ENCODE data around the gene IL3. TPM values are rescaled to one million over a fixed set of nuclear protein-coding genes. Genes with fewer than 3 reads are reported as not detected.

Gene IL3
- total RNA-seq, 1 experiment from 2014 or later, result not detected

- Histone ChIP-seq H3K36me3 (no peaks in the 10 kb centered on the region), H3K27ac (no peak overlapping the region), H3K4me3 (no peak overlapping the region), H3K9me3 (replicated peaks) (peaks cover 3% of the 10 kb centered on the region; the same call in 1 of the 2 replicates), H3K27me3 (replicated peaks) (peaks cover 15% of the 10 kb centered on the region; the same call in 1 of the 2 replicates), H3K4me1 (replicated peaks) (no peaks in the 10 kb centered on the region)
- DNase-seq (ENCODE audit: low read depth in 1 of 2, low spot score in 2 of 2), result no peak
Observed at GRCh38 chr5:132037353-132037752, 23.1 kb upstream of the IL3 start.

DNA sequence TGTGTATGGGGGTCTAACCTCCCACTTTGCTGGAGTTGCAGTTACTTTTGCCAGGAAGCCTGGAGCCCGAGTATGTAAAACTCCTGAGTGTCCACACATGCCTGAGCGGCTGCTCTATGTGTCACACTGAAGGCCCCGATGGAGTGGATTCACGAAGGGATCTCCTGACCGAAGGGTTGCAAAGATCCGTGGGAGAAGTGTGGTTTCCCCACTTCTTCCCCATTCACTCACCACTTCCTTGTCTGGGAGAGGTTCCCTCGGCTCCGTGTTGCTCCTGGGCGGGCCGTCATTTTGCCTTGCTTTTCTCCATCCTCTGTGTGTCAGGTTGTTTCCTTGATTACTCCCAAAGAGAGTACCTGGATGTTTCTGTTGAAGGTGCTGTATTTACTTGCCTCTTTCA, 16.2 kb upstream of the IL3 start:
- no peaks in the 10 kb centered on the region for H3K4me1 ChIP-seq (replicated peaks)
- H3K9me3 ChIP-seq (replicated peaks), result no peaks in the 10 kb centered on the region
- DNase-seq (ENCODE audit: low read depth in 1 of 2, low spot score in 2 of 2), result peak in 1 of 2 experiments; percentile 38
- H3K36me3 ChIP-seq, result no peaks in the 10 kb centered on the region
- no peak overlapping the region for H3K4me3 ChIP-seq
- peaks cover 5% of the 10 kb centered on the region; the same call in 1 of the 2 replicates for H3K27me3 ChIP-seq (replicated peaks)
- H3K27ac ChIP-seq, result no peak overlapping the region

GRCh38 chr5:132046880-132047299, 13.6 kb upstream of the IL3 start:
- H3K36me3 ChIP-seq, result no peaks in the 10 kb centered on the region
- H3K27me3 ChIP-seq (replicated peaks), result peaks cover 5% of the 10 kb centered on the region; the same call in 1 of the 2 replicates
- no peaks in the 10 kb centered on the region for H3K4me1 ChIP-seq (replicated peaks)
- H3K9me3 ChIP-seq (replicated peaks), result no peaks in the 10 kb centered on the region
- H3K4me3 ChIP-seq, result no peak overlapping the region
- DNase-seq (ENCODE audit: low read depth in 1 of 2, low spot score in 2 of 2), result peak in 1 of 2 experiments; percentile 39
- H3K27ac ChIP-seq, result no peak overlapping the region

DNA sequence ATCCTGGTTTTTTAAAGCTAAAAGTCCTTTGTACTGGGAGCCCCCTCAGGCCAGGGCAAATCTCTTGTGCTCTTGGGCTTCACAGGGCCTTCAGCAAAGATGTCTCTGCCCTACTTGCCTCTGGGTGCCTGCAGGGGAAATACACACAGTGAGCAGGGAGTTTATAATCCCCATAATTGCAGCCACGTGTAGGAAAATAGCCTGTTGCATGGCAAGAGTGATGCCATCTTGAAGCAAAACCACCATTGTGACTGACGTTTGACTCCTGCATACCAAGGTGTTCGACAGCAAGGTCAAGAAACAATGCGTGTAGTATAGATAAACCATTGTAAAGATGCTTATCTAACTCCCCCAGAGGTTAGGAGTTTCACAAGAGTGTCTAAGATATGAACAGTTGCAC, 11.4 kb upstream of the IL3 start:
- Histone ChIP-seq H3K27ac (no peak overlapping the region), H3K4me1 (replicated peaks) (no peaks in the 10 kb centered on the region), H3K4me3 (no peak overlapping the region), H3K36me3 (no peaks in the 10 kb centered on the region), H3K9me3 (replicated peaks) (no peaks in the 10 kb centered on the region), H3K27me3 (replicated peaks) (peaks cover 5% of the 10 kb centered on the region; the same call in 1 of the 2 replicates)
- no peak for DNase-seq (ENCODE audit: low read depth in 1 of 2, low spot score in 2 of 2)

GRCh38 chr5:132049559-132049958, 10.9 kb upstream of the IL3 start:
- Histone ChIP-seq H3K4me1 (replicated peaks) (no peaks in the 10 kb centered on the region), H3K9me3 (replicated peaks) (no peaks in the 10 kb centered on the region), H3K27me3 (replicated peaks) (peaks cover 5% of the 10 kb centered on the region; the same call in 1 of the 2 replicates), H3K27ac (no peak overlapping the region), H3K36me3 (no peaks in the 10 kb centered on the region), H3K4me3 (no peak overlapping the region)
- no peak for DNase-seq (ENCODE audit: low read depth in 1 of 2, low spot score in 2 of 2)

DNA sequence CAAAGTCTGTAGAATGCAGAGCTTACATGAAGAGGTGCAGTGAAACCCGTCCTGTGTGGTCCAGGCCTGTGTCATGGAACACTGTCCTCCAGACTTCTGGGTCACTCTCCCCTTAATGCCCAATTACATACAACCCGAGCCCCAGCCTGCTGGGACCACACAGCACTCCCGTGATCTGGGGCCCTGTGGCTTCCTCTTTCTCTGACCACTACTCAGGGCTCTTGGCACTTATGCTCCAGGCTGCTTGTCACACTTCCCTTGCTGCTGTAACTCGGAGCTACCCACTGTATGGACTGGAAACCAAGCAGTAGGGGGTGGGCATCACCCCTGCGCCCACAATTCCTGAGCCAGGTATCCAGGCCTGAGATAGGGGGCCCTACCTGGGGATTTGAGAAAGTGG, 10.3 kb upstream of the IL3 start:
- H3K4me1 ChIP-seq (replicated peaks), result no peaks in the 10 kb centered on the region
- H3K9me3 ChIP-seq (replicated peaks), result no peaks in the 10 kb centered on the region
- no peaks in the 10 kb centered on the region for H3K36me3 ChIP-seq
- peak in 1 of 2 experiments; percentile 37 for DNase-seq (ENCODE audit: low read depth in 1 of 2, low spot score in 2 of 2)
- H3K27ac ChIP-seq, result no peak overlapping the region
- H3K4me3 ChIP-seq, result no peak overlapping the region
- peaks cover 5% of the 10 kb centered on the region; the same call in 1 of the 2 replicates for H3K27me3 ChIP-seq (replicated peaks)

DNA sequence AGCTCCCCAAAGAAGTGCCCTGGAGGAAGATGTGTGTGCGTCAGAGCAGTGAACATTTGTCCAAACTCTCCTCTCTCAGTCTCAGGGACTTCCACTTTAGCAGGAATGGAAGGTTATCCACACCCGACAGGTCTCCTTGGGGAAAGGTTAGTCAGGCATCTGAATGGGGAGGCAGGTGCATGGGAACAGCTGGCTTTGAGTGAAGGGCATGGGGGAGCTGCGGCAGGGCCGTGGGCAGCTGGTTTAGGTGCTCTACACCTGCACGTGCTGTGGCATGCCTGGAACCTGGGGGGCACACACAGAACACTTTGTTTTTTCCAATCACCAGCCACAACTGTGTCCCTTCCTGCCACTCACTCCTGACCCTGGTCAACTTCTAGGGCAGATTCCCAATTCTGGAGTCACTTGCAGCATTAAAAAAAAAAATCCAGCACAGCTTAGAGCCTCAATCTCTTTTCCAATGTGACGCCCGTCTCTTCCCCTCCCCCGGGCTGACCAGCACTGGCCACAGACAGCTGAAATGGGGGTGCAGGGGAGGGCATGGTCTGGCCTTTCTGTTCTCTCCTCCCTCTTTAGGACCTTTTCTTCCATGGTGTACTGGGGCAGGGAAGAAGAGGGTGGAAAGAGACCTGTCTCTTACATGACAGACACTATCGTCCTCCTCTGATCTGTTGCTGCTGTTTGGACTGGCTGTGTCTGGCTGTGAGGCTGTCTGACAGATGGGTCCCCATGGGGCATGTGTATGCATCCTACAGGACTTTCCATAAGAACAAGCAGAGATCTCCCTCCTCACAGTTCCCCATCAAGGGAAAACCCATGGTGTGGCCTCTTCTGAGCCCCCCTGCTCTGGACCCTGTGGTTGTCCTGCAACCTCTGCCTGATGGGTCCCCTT, 9.5 kb upstream of the IL3 start:
- Histone ChIP-seq H3K36me3 (no peaks in the 10 kb centered on the region), H3K4me1 (replicated peaks) (no peaks in the 10 kb centered on the region), H3K27ac (no peak overlapping the region), H3K4me3 (no peak overlapping the region), H3K27me3 (replicated peaks) (peaks cover 5% of the 10 kb centered on the region; the same call in 1 of the 2 replicates), H3K9me3 (replicated peaks) (no peaks in the 10 kb centered on the region)
- DNase-seq (ENCODE audit: low read depth in 1 of 2, low spot score in 2 of 2), result peak in 1 of 2 experiments; percentile 42

DNA sequence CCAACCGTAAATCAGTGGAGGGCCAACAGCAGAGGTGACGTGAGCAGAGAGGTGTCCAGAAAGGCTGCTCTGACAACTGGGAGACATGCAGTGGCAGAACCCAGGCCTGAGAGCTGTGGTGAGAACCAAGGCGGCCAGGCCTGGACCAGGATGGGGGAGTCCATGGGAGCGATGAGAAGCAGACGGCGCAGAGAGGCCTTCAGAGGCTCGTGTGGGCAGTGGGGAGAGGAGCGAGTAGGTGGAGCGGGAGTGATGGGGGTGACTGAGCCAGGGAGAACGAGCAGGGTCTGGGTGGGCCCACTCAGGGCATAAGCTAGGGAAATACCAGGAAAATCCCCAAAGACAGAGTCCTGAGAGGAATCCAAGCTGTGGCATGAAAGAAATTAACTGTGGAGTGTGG, 7.9 kb upstream of the IL3 start:
- Histone ChIP-seq H3K27me3 (replicated peaks) (no peaks in the 10 kb centered on the region; the same call in 1 of the 2 replicates), H3K9me3 (replicated peaks) (no peaks in the 10 kb centered on the region), H3K4me3 (no peak overlapping the region), H3K27ac (no peak overlapping the region), H3K4me1 (replicated peaks) (no peaks in the 10 kb centered on the region), H3K36me3 (no peaks in the 10 kb centered on the region)
- no peak for DNase-seq (ENCODE audit: low read depth in 1 of 2, low spot score in 2 of 2)

DNA sequence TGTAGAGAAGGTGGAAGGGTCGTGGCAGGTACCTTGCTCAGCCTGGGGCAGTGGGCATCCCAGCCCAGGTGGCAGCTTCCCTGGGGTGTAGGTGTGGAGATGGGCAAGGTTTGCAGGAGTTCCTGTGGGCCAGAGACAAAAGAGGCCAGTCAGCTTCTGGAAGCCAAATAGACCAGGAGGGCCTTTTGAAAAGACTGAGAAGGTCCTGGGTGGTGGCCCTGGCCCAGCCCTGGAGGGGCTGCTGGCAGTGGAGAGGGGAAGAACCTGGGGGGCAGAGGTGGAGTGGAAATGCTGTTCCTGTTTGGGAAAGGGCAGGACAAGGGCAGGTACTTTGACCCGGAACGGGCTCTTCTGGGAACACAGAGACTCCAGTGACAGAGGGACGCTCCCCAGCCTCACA, 7.0 kb upstream of the IL3 start:
- H3K27me3 ChIP-seq (replicated peaks), result no peaks in the 10 kb centered on the region; the same call in 1 of the 2 replicates
- no peaks in the 10 kb centered on the region for H3K36me3 ChIP-seq
- no peaks in the 10 kb centered on the region for H3K9me3 ChIP-seq (replicated peaks)
- no peak overlapping the region for H3K4me3 ChIP-seq
- no peaks in the 10 kb centered on the region for H3K4me1 ChIP-seq (replicated peaks)
- H3K27ac ChIP-seq, result no peak overlapping the region
- DNase-seq (ENCODE audit: low read depth in 1 of 2, low spot score in 2 of 2), result peak in 1 of 2 experiments; percentile 41

GRCh38 chr5:132054031-132054696, 6.3 kb upstream of the IL3 start:
- Histone ChIP-seq H3K9me3 (replicated peaks) (no peaks in the 10 kb centered on the region), H3K4me3 (no peak overlapping the region), H3K27ac (no peak overlapping the region), H3K27me3 (replicated peaks) (no peaks in the 10 kb centered on the region; the same call in 1 of the 2 replicates), H3K4me1 (replicated peaks) (no peaks in the 10 kb centered on the region), H3K36me3 (no peaks in the 10 kb centered on the region)
- DNase-seq (ENCODE audit: low read depth in 1 of 2, low spot score in 2 of 2), result peak in 1 of 2 experiments; percentile 42

GRCh38 chr5:132054697-132055440, 5.6 kb upstream of the IL3 start:
- Histone ChIP-seq H3K27ac (no peak overlapping the region), H3K27me3 (replicated peaks) (no peaks in the 10 kb centered on the region; the same call in 1 of the 2 replicates), H3K9me3 (replicated peaks) (no peaks in the 10 kb centered on the region), H3K4me1 (replicated peaks) (no peaks in the 10 kb centered on the region), H3K36me3 (no peaks in the 10 kb centered on the region), H3K4me3 (no peak overlapping the region)
- DNase-seq (ENCODE audit: low read depth in 1 of 2, low spot score in 2 of 2), result no peak

GRCh38 chr5:132055441-132055807, 5.0 kb upstream of the IL3 start:
- no peak for DNase-seq (ENCODE audit: low read depth in 1 of 2, low spot score in 2 of 2)

DNA sequence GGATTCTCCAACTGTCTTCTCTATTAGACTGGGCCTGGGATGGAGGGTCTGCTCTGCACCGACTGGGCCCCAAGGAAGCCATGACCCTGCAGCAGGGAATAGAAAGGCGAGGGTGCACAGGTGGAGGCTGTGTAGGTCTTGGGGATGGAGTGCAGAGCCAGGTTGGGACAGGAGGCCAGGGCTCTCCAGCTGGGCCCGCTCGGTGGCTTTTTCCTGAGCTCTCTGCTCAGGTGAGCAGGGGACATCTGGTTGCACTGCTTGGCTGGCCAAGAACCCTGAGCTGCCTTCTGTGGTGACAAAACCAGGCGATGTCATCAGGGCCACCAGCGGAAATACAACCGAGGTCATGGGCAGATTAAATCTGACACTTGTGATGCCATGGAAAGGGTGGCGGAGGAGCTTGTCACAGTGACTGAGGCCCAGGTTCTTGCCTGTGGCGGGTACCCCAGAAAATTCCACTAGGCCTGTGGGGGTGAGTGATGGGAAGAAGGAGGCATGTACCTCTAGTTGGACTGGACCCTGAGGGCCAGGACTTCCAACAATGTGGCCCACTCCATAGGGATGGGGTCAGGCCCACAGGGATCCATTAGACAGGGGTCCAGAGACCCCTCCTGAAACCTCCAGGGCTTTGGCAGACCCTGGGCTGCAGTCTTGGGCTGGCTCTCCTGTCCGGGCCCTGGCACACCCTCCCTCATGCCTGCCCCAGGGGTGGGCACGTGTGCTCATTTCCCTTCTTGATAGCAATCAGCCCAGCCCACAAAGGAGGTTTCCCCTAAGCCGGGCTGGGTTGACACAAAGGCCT, 4.4 kb upstream of the IL3 start:
- no peaks in the 10 kb centered on the region; the same call in 1 of the 2 replicates for H3K27me3 ChIP-seq (replicated peaks)
- no peak overlapping the region for H3K27ac ChIP-seq
- H3K4me1 ChIP-seq (replicated peaks), result no peaks in the 10 kb centered on the region
- DNase-seq (ENCODE audit: low read depth in 1 of 2, low spot score in 2 of 2), result peak in 1 of 2 experiments; percentile 41
- no peak overlapping the region for H3K4me3 ChIP-seq
- H3K9me3 ChIP-seq (replicated peaks), result no peaks in the 10 kb centered on the region
- no peaks in the 10 kb centered on the region for H3K36me3 ChIP-seq

More at GRCh38 chr5:132055441-132055807, 5.0 kb upstream of the IL3 start:
- Histone ChIP-seq H3K36me3 (no peaks in the 10 kb centered on the region), H3K27me3 (replicated peaks) (no peaks in the 10 kb centered on the region; the same call in 1 of the 2 replicates), H3K9me3 (replicated peaks) (no peaks in the 10 kb centered on the region), H3K27ac (no peak overlapping the region), H3K4me1 (replicated peaks) (no peaks in the 10 kb centered on the region), H3K4me3 (no peak overlapping the region)
